NCI-H1105 treated with DMSO at 0.1 percent for 48 hours (cell line): ENCODE results near the gene LMX1B.

Source experiments
- DNase-seq: peaks from one replicate; lab custom pipeline; 2025; lab: John Stamatoyannopoulos, UW

The LMX1B gene

DNA sequence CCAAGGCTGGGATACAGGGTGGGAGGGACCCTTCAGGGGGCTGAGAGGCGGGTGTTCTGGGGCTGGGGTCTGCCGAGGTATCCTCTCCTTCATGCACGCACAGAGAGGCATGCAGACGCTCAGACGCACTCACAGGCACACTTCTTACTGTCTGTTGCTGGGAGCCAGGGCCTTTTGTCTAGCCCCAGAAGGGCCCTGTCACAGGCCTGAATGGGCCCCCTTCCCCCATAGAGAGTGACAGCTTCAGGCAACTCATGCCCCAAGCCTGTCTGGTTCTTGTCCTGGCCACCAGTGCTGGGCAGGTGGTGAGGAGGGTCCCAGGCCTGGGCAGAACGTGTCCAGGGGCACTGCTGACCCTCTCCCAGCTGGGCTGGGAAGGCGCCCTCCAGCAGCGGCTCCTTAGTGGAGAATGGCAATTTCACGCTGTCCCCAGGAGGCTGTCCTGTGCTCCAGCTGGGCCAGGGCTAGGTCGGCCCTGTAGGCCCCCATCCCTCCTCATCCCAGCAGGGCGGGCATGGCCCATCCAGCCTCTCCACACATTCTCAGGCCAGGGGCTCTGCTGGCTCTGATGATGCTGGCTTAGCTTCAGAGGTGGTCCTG lies 45.3 kb downstream of the LMX1B start:
- no peak for DNase-seq

GRCh38 chr9:126661122-126661520 lies 47.4 kb downstream of the LMX1B start:
- no peak for DNase-seq

GRCh38 chr9:126661521-126662251 lies 48.0 kb downstream of the LMX1B start:
- DNase-seq = no peak

DNA sequence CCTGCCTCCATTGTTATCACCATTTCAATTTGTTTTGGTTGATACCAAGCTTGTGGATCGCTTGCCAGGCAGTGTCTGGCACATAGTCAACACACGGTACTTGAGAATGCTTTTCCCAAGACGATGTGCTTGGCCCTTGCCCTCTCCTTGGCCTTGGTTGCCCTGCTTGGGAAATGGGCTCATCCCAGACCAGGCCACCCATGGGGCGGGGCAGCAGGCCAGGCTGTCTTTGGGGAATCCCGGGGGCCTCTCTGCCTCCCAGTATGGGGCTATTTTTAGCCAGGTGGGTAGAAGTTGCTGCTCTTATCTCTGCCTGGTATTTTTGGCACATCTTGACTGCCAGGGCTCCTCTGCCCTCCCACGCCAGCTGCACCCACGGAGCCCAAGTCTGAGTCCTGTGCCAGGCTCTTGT lies 49.9 kb downstream of the LMX1B start:
- peak; percentile 61 for DNase-seq

GRCh38 chr9:126664900-126665643 lies 51.3 kb downstream of the LMX1B start:
- DNase-seq = no peak

DNA sequence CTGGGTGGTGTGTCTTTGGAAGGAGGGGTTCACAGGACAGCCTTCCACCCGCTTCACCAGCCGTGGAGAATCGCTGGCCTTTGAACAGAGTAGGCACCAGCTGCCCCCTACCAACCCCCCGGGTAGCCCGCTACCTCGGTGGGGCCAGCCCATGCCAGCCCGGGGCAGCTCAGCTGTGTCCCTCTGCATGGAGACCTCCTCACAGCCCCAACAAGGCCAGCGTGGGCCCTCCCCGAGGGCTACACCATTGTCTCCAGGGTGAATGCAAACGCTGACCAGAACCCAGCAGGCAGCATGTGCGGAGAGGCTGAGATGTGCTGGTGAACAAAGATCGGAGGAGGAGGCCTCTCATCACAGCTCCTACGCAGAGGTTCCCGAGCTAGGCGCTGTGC lies 51.9 kb downstream of the LMX1B start:
- no peak for DNase-seq

DNA sequence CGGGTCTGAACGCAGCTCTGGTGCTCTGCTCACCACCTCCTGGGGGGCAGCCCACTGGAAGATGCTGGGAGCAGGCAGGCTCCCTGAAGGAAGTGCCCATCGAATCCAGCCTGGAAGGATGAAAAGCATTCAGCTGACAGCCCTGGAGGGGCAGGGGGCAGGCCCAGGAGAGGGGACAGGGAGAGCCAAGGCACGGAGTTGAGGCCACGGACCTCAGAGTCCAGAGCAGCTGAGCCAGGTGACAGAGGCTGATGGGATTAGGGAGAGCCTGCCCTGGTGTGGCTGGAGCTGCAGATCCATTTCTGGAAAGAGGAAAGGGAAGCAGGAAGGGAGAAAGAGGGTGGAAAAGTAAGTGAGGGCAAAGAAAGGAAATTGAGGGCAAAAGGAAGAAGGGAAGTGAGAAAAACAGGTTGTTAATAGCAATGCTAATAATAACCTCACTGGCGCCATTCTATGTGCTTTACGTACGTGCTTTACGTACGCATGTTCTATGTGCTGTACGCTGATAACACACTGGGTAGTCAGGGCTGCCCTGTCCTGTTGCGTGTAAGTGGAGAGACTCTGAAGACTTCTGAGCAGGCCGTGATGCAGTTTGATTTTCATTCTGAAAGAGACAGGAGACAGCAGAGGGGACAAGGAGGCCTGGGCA lies 52.6 kb downstream of the LMX1B start:
- no peak for DNase-seq

DNA sequence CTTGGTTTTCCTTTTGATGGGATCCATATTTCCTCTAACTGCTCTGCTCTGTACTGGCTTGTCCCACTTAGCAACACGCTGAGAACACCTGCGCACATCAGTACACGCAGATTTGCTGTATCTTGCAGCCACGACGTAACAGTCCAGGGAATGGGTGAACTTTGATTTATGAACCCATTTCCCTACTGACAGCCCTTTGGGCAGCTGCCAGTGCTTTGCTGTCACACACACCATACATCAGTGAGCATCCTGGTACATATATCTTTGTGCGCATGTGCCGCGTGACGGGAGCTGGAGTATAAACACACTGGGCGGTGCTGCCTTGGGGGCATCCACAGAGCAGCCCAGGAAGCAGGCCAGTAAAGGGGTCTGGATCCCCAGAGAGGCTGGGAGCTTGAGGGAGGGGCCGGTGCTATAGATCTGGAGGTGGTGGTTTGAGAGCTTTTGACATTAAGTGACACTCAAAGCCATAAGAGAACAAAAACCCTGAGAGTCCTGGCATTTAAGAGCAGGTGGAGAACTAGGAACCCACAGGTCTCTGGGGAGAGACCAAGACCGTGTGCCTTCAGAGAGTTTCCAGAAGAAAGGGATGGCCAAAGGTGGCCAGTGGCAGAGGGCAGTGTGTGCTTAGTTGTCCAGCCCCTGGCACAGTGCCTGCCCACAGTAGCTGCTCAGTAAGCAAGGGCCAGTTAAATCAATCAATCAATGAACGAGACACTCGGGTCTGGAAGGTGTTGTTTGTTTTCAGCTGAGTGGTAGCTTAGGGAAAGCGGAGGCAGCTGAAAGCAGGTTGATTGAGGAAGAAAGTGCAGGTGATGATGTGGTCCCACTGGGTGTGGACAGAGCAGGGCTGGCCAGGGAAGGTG lies 53.7 kb downstream of the LMX1B start:
- peak; percentile 61 for DNase-seq

- DNase-seq = no peak
Observed at GRCh38 chr9:126668058-126668457, 54.3 kb downstream of the LMX1B start.

GRCh38 chr9:126669108-126669507 lies 55.4 kb downstream of the LMX1B start:
- no peak for DNase-seq

GRCh38 chr9:126670270-126670669 lies 56.5 kb downstream of the LMX1B start:
- no peak for DNase-seq

DNA sequence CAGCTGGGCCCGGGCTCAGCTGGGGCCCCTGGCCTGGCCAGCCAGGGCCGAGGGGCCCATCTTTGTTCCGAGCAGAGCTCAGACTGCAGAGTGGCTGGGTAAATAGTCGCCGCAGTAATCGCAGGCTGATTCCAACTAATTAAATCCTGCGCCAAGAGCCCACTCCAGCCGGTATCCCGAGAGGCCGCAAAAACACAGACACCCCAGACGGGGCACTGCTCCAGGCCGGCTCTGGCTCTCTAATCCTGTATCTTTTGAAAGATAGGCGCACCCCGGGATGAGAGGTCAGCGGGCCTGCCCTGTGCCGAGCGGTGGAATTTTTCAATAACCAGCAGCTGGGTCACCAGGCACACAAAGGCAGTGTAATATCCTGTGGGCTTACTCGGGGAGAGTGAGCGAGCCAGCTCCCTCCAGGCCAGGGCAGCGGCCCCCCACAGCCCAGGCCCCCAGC lies 57.7 kb downstream of the LMX1B start:
- DNase-seq = peak; percentile 56

GRCh38 chr9:126671983-126672382 lies 58.3 kb downstream of the LMX1B start:
- no peak for DNase-seq

- no peak for DNase-seq
Observed at GRCh38 chr9:126672634-126673284, 59.0 kb downstream of the LMX1B start.

- no peak for DNase-seq
Observed at GRCh38 chr9:126673689-126674364, 60.1 kb downstream of the LMX1B start.

GRCh38 chr9:126674365-126675146 lies 60.8 kb downstream of the LMX1B start:
- no peak for DNase-seq

DNA sequence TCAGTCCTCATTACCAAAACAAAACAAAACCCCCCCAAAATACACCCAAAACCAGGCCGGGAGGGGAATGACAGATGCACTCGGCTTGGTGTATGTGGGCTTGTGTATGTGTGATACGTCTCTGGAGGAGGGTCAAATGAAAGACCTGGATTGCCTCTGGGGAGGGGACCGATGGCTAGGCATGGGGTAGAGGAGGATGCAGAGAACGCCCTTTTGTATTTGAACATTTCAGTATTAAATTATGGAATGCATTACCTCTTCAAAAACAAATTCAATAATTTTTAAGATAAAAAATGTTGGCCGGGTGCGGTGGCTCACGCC lies 61.4 kb downstream of the LMX1B start:
- DNase-seq = no peak

DNA sequence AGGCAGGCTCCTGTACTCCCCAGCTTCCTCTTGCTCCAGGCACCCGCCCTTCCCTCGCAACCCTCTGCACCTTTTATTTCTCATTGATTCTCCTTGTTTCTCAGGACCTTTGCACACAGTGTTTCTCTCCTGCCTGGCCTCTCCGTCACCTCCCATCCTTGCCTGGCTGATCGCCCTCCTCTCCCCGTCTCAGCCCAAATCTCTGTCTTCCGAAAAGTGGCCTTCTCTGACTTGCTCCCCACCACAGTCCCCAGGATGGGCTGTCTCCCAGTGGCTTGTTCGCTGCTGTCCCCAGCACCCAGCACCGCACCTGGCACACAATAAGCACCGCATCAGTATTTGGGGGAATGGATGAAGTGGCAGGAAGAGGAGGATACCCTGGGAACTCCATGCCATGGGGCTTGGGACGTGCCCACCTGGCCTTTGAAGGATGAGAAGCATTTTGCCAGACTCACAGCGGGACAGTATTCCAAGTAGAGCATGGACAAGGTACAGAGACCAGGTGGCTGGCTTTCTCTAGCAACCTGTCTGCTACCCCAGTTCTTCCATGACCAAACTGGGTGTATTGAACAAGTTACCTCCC lies 62.5 kb downstream of the LMX1B start:
- no peak for DNase-seq

DNA sequence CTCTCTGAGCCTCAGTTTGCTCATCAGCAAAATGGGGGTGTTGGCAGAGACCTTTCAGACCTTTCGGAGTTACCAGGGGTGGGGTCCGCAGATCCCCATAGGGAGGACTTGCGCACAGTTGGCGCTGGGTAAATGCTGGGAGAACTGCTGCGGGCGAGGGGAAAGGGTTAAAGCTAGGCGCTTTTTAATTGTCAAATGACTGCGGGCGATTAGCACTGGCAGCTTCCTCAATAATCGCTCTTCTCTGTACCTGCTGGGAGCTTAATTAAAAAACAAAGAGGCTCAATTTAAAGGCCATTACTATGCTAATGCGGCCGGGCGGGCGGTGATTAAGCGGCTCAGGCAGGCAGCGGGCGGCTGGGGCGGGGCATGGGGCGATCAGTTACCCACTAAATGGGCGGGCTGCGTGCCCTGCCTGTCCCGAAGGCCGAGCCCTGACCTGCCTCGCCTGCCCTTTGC lies 63.0 kb downstream of the LMX1B start:
- DNase-seq = no peak
